Osteoblast (primary cell): Measurements from ENCODE around the gene FCGBP. TPM values are rescaled to one million over a fixed set of nuclear protein-coding genes. Genes with fewer than 3 reads are reported as not detected.
"Not testable (repeated sequence)": the region's sequence is repeated elsewhere in the genome, so short reads cannot be mapped to it uniquely, and the experiment has no call there.

Experiments
- DNase-seq: peaks from one replicate; pipeline ENCODE4 v3.0.0; 2011; ENCODE audit warnings: low spot score, mixed read lengths; ENCODE audit not compliant: insufficient read length; ENCODE audit errors: missing footprints
- H2AFZ ChIP-seq: 2 replicates; pipeline ENCODE4 v1.6.0; 2011; ENCODE audit warnings: mild to moderate bottlenecking, low read length
- H3K27ac ChIP-seq: 2 replicates; pipeline ENCODE4 v1.5.1; 2011; ENCODE audit warnings: mild to moderate bottlenecking, low read depth, low read length, moderate library complexity
- H3K27me3 ChIP-seq: 2 replicates; pipeline ENCODE4 v1.6.0; 2012; ENCODE audit warnings: mild to moderate bottlenecking, control low read depth, inconsistent platforms, low read length, moderate library complexity; ENCODE audit not compliant: insufficient read depth
- H3K36me3 ChIP-seq: 2 replicates; pipeline ENCODE4 v1.5.1; 2011; ENCODE audit warnings: mild to moderate bottlenecking, low read length, control low read depth, moderate library complexity; ENCODE audit not compliant: insufficient read depth
- H3K4me1 ChIP-seq: 2 replicates; pipeline ENCODE4 v1.5.1; 2011; ENCODE audit warnings: mild to moderate bottlenecking, low read length, control low read depth, moderate library complexity; ENCODE audit not compliant: insufficient read depth
- H3K4me2 ChIP-seq: 2 replicates; pipeline ENCODE4 v1.6.0; 2011; ENCODE audit warnings: mild to moderate bottlenecking, low read length; ENCODE audit not compliant: insufficient read depth
- H3K4me3 ChIP-seq: fragments of 200-600 bp; sonication (generic); 3 replicates; pipeline ENCODE4 v1.5.1; 2012; ENCODE audit warnings: mild to moderate bottlenecking, low read length, inconsistent platforms; ENCODE audit not compliant: insufficient read depth
- H3K79me2 ChIP-seq: 2 replicates; pipeline ENCODE4 v1.6.0; 2012; ENCODE audit warnings: mild to moderate bottlenecking, low read length, control low read depth, inconsistent platforms; ENCODE audit not compliant: insufficient read depth
- H3K9me3 ChIP-seq: 2 replicates; pipeline ENCODE4 v1.5.1; 2011; ENCODE audit warnings: low read depth, low read length, control low read depth
- H4K20me1 ChIP-seq: 2 replicates; pipeline ENCODE4 v1.6.0; 2012; ENCODE audit warnings: mild to moderate bottlenecking, low read length, control low read depth; ENCODE audit not compliant: insufficient read depth
- CTCF ChIP-seq: IDR thresholded peaks from 2 replicates; pipeline ENCODE4 v1.5.1; 2011; ENCODE audit warnings: mild to moderate bottlenecking, low read depth, low read length, moderate library complexity; ENCODE audit errors: extremely low read depth
- total RNA-seq: library from RNA; depleted of rRNA; stranded (reverse); fragments of >200 nt; gene quantifications from 2 replicates; pipeline ENCODE4 v1.2.3, GENCODE V29; 2012

FCGBP gene
- total RNA-seq, 1 donor = under 0.01 TPM

DNA sequence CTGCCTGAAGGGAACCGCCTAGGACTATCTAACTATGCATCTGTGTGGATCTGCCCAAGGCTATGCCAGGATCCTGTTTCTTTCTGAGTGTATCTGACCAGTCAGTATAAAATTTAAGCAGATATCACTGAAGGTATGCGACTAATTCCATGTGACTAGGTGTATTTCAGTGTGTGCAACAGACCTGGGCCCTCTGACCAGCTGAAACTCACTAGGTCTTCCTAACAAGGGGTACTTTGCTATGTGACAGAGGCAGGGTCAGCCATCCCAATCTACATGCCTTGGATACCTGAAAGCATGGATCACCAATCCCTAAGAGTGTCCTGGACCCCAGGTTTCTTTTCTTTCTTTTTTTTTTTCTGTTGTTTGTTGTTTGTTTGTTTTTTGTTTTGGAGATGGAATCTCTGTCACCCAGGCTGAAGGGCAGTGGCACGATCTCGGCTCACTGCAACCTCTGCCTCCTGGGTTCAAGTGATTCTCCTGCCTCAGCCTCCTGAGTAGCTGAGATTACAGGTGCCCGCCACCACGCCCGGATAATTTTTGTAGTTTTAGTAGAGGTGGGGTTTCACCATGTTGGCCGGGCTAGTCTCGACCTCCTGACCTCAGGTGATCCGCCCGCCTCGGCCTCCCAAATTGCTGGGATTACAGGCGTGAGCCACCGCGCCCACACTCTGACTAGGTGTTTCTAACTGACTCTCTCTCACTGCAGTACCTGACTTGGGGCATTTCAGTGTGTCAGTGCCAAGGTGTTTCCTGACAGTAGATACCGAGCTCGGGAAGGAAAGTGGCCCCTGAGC, 43.5 kb downstream of the FCGBP start:
- Histone ChIP-seq H3K4me1 (no peaks in the 10 kb centered on the region), H3K9me3 (no peaks in the 10 kb centered on the region), H3K27ac (no peak overlapping the region), H4K20me1 (no peaks in the 10 kb centered on the region), H3K36me3 (no peaks in the 10 kb centered on the region), H3K27me3 (peaks cover 4% of the 10 kb centered on the region), H3K4me2 (no peak overlapping the region), H2AFZ (no peak overlapping the region), H3K79me2 (no peaks in the 10 kb centered on the region), H3K4me3 (no peak overlapping the region)
- TF ChIP-seq CTCF = no peak
- peak; percentile 85 for DNase-seq

GRCh38 chr19:39889872-39890754, 44.3 kb downstream of the FCGBP start:
- H3K36me3 ChIP-seq, H3K27me3 ChIP-seq, H3K9me3 ChIP-seq, H3K79me2 ChIP-seq, H3K4me2 ChIP-seq, DNase-seq, H4K20me1 ChIP-seq, H3K4me3 ChIP-seq, H3K4me1 ChIP-seq, H3K27ac ChIP-seq, H2AFZ ChIP-seq: not testable (repeated sequence)

- not testable (repeated sequence) for H3K27me3 ChIP-seq, H3K4me1 ChIP-seq, H2AFZ ChIP-seq, H3K27ac ChIP-seq, H3K4me3 ChIP-seq, H3K9me3 ChIP-seq, H4K20me1 ChIP-seq, H3K36me3 ChIP-seq, H3K79me2 ChIP-seq, H3K4me2 ChIP-seq, DNase-seq
These were observed 46.9 kb downstream of the FCGBP start for GRCh38 chr19:39887456-39887951.

- not testable (repeated sequence) for H3K36me3 ChIP-seq, H3K4me2 ChIP-seq, H3K9me3 ChIP-seq, H3K4me3 ChIP-seq, H3K27me3 ChIP-seq, DNase-seq, H2AFZ ChIP-seq, H3K4me1 ChIP-seq, H3K27ac ChIP-seq, H3K79me2 ChIP-seq, H4K20me1 ChIP-seq
These were observed 48.4 kb downstream of the FCGBP start for GRCh38 chr19:39885821-39886554.

DNA sequence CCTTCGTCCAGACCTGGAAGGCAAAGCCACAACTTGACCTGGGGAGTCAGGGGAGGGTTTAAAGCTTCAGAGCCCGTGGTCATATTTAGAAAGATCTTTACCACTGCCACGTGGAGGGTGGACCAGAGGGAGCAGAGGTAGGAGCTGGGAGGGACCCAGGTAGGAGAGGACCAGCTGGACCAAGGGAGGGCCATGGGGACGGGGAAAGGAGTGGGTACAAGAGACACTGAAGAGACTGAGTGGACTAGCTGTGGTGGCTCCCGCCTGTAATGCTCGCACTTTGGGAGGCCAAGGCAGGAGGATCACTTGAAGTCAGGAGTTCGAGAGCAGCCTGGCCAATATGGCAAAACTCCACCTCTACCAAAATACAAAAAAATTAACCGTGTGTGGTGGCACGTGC, 49.7 kb downstream of the FCGBP start:
- H3K79me2 ChIP-seq, DNase-seq, H3K9me3 ChIP-seq, H3K4me2 ChIP-seq, H3K27me3 ChIP-seq, H3K4me1 ChIP-seq, H3K27ac ChIP-seq, H3K4me3 ChIP-seq, H3K36me3 ChIP-seq, H4K20me1 ChIP-seq, H2AFZ ChIP-seq: not testable (repeated sequence)

Other genes with a start within 250 kb of the FCGBP start
- not detected in 2 replicates for gene LGALS14, start 230.2 kb downstream of the FCGBP start, total RNA-seq
- gene CLC, start 196.6 kb downstream of the FCGBP start, total RNA-seq = not detected in 2 replicates
- not detected in 2 replicates for gene LEUTX, start 155.8 kb downstream of the FCGBP start, total RNA-seq
- gene DYRK1B, start 100.5 kb downstream of the FCGBP start, total RNA-seq = 17.1 and 19.5 TPM in 2 replicates
- 69.0 and 87.2 TPM in 2 replicates for gene FBL, start 88.3 kb downstream of the FCGBP start, total RNA-seq
- 89.9 and 99.5 TPM in 2 replicates for gene PSMC4, start 36.5 kb upstream of the FCGBP start, total RNA-seq
- gene ZNF546, start 62.4 kb upstream of the FCGBP start, total RNA-seq = 8.7 and 8.8 TPM in 2 replicates
- gene ZNF780B, start 121.6 kb upstream of the FCGBP start, total RNA-seq = 14.5 and 17.1 TPM in 2 replicates
- gene ZNF780A, start 156.3 kb upstream of the FCGBP start, total RNA-seq = 15.9 and 17.7 TPM in 2 replicates